GM20000 (cell line): ENCODE data around the gene TRIM25.

Experiments used
- DNase-seq: peaks from one replicate; pipeline ENCODE4 v3.0.0; 2012; ENCODE audit warnings: low spot score
- TF ChIP-seq, protein P1 (sequence below): IDR thresholded peaks from 2 replicates; pipeline ENCODE4 v1.5.1; 2012; ENCODE audit warnings: mild to moderate bottlenecking, control low read depth; ENCODE audit errors: extremely low read depth, missing control alignments

Gene TRIM25

GRCh38 chr17:56902348-56902747 is 11.5 kb downstream of the TRIM25 start:
- TF ChIP-seq, protein P1, sequence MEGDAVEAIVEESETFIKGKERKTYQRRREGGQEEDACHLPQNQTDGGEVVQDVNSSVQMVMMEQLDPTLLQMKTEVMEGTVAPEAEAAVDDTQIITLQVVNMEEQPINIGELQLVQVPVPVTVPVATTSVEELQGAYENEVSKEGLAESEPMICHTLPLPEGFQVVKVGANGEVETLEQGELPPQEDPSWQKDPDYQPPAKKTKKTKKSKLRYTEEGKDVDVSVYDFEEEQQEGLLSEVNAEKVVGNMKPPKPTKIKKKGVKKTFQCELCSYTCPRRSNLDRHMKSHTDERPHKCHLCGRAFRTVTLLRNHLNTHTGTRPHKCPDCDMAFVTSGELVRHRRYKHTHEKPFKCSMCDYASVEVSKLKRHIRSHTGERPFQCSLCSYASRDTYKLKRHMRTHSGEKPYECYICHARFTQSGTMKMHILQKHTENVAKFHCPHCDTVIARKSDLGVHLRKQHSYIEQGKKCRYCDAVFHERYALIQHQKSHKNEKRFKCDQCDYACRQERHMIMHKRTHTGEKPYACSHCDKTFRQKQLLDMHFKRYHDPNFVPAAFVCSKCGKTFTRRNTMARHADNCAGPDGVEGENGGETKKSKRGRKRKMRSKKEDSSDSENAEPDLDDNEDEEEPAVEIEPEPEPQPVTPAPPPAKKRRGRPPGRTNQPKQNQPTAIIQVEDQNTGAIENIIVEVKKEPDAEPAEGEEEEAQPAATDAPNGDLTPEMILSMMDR, result no peak
- no peak for DNase-seq

DNA sequence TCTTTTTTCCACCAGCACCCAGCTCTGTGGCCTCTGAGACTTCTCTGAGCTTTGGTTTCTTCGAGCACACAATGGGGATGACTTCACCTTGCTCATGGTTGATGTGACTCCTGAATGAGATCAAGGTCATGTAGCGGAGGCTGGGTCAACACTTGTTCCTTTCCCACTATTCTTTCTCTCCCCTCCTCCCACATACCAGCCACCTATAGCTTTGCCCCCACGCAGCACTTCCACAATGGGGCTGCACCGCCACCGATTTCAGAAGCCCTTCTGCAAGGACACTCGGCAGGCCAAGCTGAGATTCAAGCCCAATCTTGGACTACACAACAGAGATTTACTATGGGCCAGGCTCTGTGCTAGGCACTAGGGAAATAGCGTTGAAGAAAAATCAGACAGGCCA is 14.4 kb downstream of the TRIM25 start:
- TF ChIP-seq, protein P1, result no peak
- no peak for DNase-seq

DNA sequence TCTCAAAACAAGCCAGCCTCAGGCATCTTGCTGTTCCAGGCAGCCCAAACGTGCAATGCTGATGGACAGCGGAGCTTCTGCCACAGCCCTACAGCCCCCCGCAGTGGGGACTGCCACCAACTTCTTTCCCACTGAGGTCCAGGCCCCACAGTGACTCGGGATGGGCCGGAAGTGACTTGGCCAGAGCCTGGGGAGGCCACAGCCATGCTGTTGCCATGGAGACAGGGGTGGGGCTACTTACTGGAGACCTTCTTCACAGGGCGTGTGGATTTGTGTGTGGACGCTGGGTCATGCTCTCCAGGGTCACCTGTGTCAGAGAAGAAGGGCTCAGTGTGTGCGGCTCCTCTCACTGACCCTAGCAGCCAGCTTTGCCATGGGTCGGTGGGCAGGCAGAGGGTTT is 15.0 kb downstream of the TRIM25 start:
- TF ChIP-seq, protein P1, result no peak
- no peak for DNase-seq

DNA sequence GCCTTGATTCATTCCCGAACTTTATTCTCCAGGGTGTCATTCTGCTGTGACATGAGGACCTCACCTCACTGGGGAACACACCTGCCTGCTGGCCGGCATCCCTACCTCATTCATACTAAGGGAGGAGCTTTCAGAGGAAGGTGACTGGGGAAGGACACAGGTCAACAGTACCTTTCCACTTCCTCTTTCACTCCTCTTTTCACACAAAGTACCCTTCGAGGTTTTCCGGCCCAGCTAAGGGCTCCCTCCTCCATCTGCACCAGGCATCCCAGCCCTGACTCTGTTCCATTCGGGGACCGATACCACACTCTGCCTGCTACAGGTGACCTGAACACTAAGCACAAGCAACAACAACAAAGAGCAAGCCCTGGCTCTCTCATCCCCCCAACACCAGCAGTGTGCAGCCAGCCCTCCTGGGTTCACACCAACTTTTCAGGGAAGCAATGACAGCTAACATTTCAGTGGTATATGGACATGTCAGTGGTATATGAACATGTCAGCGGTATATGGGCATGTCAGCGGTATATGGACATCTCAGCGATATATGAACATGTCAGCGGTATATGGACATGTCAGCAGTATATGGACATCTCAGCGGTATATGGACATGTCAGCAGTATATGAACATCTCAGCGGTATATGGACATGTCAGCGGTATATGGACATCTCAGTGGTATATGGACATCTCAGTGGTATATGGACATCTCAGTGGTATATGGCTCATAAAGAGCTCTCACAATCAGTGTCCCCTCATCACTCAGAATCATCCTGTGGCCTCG is 16.0 kb downstream of the TRIM25 start:
- TF ChIP-seq, protein P1, result no peak
- DNase-seq, result no peak

- no peak for DNase-seq
- TF ChIP-seq, protein P1, result no peak
Observed at GRCh38 chr17:56896968-56897359, 16.9 kb downstream of the TRIM25 start.

GRCh38 chr17:56896217-56896967 is 17.5 kb downstream of the TRIM25 start:
- TF ChIP-seq, protein P1, result no peak
- DNase-seq, result no peak

DNA sequence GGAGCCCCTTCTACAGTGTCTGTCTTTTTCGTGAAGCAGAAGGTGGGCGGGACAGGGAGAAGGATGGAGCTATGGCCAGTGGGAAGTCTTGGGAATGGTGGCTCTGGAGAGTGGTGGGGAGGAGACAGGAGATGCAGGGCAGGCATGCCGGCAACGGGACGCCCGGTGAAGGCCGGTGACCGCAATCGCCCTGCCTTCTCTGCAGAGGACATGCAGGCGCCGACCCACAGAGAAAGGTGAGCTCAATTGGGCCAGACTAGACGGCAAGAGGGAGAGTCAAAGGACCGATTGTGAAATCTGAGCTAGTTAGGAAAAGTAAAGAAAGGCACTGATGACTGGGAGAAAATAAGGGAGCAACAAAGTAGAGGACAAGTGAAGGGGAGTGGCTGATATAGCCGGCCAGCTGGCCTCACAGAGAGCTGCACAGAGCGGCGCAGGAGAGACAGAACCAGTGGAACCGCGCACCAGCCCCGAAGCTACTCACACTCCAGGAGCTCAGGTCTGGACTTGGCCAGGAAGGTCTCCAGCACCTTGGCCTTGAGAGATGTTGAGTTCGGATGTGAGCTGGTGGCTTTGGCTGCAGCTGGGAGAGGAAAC is 18.9 kb downstream of the TRIM25 start:
- no peak for DNase-seq
- TF ChIP-seq, protein P1, result no peak
